ENCODE results near the gene NDRG3. TPM values are rescaled to one million over a fixed set of nuclear protein-coding genes. Genes with fewer than 3 reads are reported as not detected.
"Not testable (repeated sequence)": the region's sequence is repeated elsewhere in the genome, so short reads cannot be mapped to it uniquely, and the experiment has no call there.

Gene NDRG3
- total RNA-seq, 1 donor, result 23.1 TPM

DNA sequence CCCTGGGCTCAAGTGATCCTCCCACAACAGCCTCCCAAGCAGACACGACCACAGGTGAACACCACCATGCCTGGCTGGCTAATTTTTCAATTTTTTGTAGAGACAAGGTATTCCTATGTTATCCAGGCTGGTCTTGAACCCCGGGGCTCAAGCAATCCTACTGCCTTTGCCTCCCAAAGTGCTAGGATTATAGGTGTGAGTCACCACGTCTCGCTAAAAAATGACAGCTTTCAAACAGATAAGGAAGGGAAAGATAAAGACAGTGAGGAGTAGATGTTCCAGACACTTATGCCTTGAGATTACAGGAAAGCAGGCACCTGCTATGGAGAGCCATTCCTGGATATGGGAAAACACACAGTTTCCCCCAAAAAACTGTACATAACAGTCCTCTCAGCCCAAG, 58.9 kb downstream of the NDRG3 start:
- no peak for DNase-seq (ENCODE audit: low read depth)
- TF ChIP-seq CTCF (IDR thresholded peaks at IDR 0.05; ENCODE audit: insufficient read depth, low read length), result no peak
- H3K4me3 ChIP-seq (ENCODE audit: low read depth, low read length), result no peak overlapping the region

DNA sequence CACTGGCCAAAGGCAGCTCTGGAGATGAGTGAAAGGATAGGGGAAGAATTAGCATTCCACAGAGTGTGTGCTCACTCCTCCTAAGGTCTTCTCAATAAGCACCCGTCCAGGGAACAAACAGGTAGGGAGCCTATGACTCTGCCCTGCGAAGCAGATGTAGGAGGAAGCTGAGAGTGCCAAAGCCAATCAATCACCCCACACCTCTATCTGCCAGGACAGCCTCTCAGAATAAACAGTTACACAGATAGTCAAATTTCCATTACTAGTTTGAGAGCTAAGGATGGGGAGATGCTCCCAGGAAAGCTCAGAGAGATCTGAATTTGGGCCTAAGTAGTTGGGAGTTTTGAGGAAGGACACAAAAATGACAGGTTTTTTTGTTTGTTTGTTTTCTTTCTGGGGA, 59.4 kb downstream of the NDRG3 start:
- DNase-seq (ENCODE audit: low read depth), result no peak
- H3K4me3 ChIP-seq (ENCODE audit: low read depth, low read length), result no peak overlapping the region
- no peak for TF ChIP-seq CTCF (IDR thresholded peaks at IDR 0.05; ENCODE audit: insufficient read depth, low read length)

- no peak overlapping the region for H3K4me3 ChIP-seq (ENCODE audit: low read depth, low read length)
- DNase-seq (ENCODE audit: low read depth), result no peak
- TF ChIP-seq CTCF (IDR thresholded peaks at IDR 0.05; ENCODE audit: insufficient read depth, low read length), result no peak
Observed at GRCh38 chr20:36684747-36685146, 61.1 kb downstream of the NDRG3 start.

DNA sequence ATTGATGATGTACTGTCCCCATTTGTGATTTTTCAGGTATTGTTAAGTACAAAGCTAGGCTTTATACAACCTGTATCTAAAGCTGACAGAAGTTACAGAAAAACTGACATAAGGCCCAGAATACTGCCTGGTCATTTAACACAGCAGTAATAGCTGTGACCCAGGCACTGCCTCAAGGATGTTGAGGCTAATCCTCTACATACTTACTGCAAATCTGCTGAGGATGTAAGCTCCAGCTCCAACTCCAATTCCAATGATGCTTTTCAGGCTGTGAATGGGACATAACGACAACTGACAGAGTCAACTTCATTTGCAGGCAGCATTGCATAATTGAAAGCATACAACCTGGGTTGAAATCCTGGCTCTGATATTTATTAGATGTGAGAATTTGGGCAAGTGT, 63.6 kb downstream of the NDRG3 start:
- H3K4me3 ChIP-seq (ENCODE audit: low read depth, low read length), result no peak overlapping the region
- TF ChIP-seq CTCF (IDR thresholded peaks at IDR 0.05; ENCODE audit: insufficient read depth, low read length), result no peak
- DNase-seq (ENCODE audit: low read depth), result no peak

DNA sequence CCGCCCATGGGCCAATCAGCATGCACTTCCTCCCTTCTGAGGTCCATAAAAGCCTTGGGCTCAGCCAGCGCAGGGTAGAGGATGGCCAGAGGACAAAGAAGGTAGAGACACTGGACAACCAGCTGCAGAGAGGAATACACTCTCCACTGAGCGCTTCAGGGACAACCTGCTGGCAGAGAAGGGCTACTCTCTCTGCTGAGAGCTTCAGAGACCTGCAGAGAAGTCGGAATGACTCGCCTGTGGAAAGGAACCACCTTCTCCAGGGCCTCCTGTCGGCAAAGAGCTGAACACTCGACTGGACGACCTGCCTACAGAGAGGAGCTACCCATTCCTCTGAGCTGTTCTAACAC, 68.5 kb downstream of the NDRG3 start:
- DNase-seq (ENCODE audit: low read depth), result no peak
- no peak for TF ChIP-seq CTCF (IDR thresholded peaks at IDR 0.05; ENCODE audit: insufficient read depth, low read length)
- H3K4me3 ChIP-seq (ENCODE audit: low read depth, low read length), result no peak overlapping the region

- no peak for TF ChIP-seq CTCF (IDR thresholded peaks at IDR 0.05; ENCODE audit: insufficient read depth, low read length)
- H3K4me3 ChIP-seq (ENCODE audit: low read depth, low read length), result no peak overlapping the region
- no peak for DNase-seq (ENCODE audit: low read depth)
Observed at GRCh38 chr20:36676701-36677421, 69.0 kb downstream of the NDRG3 start.

- not testable (repeated sequence) for DNase-seq (ENCODE audit: low read depth); H3K4me3 ChIP-seq (ENCODE audit: low read depth, low read length)
Observed at GRCh38 chr20:36675545-36675944, 70.3 kb downstream of the NDRG3 start.
